HG03565 (cell line): Measurements from ENCODE around the gene PRADC1.

Experiments used
- ATAC-seq: cut with Tn5 transposase; IDR thresholded peaks from one replicate; pipeline ENCODE4 v1.9.1; 2021; ENCODE audit warnings: mild to moderate bottlenecking, moderate library complexity; ENCODE audit not compliant: unreplicated experiment

PRADC1 gene

GRCh38 chr2:73238149-73238548, 5.1 kb upstream of the PRADC1 start:
- no peak for ATAC-seq

- no peak for ATAC-seq
Observed at GRCh38 chr2:73237168-73237567, 4.1 kb upstream of the PRADC1 start.

GRCh38 chr2:73235315-73236028, 2.4 kb upstream of the PRADC1 start:
- ATAC-seq = no peak

DNA sequence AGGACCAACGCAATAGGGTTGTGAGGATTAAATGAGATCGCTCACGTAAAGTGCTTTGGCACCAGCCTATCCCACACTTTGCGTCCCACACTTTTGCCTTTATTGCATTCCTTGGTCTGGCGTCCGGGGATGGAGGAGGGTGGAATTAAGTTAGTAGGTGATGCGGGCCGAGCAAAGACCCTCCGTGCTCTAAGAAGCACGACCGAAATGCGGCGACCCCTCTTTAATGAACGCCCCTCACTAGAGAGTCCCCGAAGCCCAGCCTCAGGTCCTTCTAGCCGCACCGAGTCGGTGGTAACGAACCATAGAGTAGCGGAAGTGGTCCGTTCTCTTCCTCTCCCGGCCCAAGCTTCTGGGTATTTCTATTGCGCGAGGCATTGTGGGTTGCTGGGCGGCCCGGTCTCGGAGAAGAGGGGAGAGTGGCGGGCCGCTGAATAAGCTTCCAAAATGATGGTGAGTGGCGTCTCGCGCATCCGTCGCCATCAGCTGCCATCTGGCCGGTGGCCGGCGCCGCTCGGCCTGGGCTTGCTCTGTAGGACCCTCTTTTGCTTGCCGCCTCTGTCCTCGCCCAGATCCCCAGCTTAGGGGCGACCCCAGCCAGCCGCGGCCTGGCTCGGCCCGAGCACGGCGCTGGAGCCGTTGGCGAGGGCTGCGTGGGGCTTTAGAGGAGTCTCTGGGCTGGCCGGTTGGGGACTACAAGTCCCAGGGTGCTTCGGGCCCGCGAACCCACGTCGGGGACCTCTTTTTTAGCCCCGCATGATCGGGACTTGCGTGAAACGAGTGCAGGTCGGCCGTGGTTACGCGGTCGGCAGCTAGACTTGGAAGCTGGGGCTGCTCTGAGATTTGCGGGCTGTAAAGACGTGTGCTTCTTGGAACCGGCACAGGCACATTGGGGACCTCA, 1.1 kb upstream of the PRADC1 start, which contains the start of gene CCT7:
TSS of gene CCT7 (plus strand) at position 377 of the 901 bp plus-strand sequence. CDS start at position 448, 71 bp downstream.
- peak; percentile 44 for ATAC-seq

- ATAC-seq = peak; percentile 1
Observed at GRCh38 chr2:73232403-73233153, 461 bp downstream of the PRADC1 start.

DNA sequence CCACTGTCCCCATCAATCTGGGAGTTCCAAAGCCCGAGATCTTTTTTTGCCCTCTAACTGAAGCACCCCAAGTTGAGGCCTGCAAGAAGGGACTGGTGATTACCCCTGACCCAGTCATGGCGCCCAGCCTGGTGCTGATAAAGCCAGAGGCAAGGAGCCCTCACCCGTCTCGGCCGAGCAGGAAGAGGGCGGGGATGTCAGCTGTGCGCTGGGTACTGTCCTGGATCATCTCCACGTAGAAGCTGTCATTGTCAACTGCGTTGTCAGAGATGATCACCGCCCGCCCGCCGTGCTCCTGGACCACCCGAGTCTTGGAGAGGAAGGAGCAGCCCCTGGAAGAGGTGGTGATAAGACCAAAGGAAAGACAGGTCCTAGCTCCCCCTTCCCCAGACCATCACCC, 4.4 kb downstream of the PRADC1 start:
- ATAC-seq = no peak

- no peak for ATAC-seq
Observed at GRCh38 chr2:73227086-73227485, 6.0 kb downstream of the PRADC1 start.

DNA sequence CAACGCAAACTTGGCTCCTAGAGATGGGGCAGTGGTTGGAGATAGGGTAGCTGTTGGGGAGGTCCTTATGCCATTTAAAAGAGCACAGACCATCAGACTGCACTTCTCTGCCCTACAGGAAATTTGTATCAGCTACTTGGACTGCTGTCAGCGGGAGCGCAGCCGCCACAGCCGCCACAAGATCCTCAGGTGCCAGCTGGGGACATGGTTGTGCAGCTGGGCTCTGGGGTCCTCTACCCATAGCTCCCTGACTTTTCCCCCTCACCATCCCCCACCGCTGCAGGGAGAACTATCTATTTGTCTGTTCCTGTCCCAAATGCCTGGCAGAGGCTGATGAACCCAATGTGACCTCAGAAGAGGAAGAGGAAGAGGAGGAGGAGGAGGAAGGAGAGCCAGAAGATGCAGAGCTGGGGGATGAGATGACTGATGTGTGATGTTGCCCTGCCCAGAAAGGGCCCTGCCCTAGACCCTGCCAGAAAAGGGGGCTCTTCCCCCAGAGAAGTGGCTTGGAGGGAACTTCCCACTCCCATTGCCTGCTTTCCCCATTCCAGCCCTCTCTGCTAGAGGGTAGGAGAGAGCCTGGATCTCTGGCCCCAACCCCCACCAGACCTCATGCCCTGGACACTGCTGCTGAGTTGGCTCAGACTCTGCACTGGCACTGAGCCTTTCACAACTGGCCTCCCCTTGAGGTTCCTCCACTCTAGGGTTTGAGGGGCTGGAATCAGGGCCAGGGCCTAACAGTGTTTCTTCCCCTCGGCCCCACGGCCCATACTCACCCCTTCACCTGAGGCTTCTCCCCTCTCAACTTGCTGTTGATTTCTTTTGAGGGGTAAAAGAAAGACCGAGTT, 7.3 kb downstream of the PRADC1 start:
- ATAC-seq = no peak

DNA sequence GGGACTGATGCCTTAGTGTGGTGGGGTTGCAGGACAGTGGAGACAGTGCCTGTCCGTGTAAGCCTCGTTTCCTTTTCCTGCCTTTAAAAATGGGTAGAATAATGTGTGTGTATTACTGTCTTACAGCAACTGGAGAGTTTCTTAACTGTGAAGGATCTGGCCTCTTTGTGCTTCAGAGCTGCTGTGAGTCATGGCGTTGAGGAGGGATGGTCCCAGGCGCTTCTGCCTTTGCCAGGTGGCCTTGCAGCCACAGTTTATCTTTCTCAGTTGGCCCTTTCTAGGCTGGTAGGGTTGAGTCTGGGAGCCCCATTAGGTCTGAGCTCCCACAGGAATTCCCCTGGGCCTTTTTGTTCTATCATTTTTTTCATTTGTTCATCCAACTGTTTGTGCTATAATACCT, 9.2 kb downstream of the PRADC1 start:
- no peak for ATAC-seq

GRCh38 chr2:73218298-73218697, 14.7 kb downstream of the PRADC1 start:
- ATAC-seq = no peak

DNA sequence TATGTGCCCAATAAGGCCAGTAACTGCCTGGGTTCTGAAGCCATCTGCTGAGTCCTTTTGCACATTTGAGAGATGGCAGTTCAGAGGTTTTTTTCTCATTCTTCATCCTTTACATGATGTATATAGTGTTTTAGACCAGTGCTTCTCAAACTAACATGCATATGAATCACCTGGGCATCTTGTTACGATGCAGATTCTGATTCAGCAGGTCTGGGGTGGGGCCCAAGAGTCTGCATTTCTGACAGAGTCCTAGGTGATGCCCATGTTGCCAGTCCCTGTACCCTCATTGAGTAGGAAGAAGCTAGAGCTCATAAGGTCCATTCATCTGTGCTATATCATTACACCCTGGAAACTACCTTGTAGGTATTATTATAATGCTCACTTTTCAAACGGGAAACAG, 15.2 kb downstream of the PRADC1 start:
- no peak for ATAC-seq

- ATAC-seq = no peak
Observed at GRCh38 chr2:73217160-73217559, 15.9 kb downstream of the PRADC1 start.

- no peak for ATAC-seq
Observed at GRCh38 chr2:73215254-73215653, 17.8 kb downstream of the PRADC1 start.

GRCh38 chr2:73214120-73215035, 18.7 kb downstream of the PRADC1 start, which contains the start of gene SMYD5:
SMYD5 (plus strand) TSS chr2:73214245; CDS start chr2:73214267, 22 bp downstream.
- peak; percentile 83 for ATAC-seq

DNA sequence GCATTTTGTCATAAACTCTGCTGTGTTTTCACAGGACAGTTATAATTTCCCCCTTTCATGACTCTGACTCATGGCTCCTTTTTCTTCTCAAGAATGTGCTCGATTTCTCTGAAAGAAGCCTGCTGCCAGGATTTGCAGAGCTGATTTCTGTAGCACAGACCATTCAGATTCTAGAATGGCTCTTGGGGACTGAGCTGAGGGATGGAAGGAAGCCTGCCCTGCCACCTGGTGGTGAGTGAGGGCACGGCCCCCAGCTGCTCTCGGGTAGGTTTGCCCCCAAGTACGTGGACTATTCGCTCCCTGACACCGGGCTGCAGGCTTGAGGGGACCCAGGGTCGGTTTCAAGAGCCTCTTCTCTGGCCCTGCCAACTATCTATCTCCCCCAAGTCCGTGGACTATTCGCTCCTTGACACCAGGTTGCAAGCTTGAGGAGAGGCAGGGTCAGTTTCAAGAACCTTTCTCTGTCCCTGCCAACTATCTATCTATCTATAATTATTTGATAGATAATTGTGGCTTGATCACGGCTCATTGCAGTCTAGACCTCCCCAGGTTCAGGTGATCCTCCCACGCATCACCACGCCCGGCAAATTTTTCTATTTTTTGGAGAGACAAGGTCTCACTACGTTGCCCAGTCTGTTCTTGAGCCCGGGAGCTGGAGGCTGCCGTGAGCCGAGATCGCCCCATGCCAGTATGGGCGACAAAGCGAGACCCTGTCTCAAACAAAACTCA, 20.4 kb downstream of the PRADC1 start:
- ATAC-seq = peak; percentile 63

DNA sequence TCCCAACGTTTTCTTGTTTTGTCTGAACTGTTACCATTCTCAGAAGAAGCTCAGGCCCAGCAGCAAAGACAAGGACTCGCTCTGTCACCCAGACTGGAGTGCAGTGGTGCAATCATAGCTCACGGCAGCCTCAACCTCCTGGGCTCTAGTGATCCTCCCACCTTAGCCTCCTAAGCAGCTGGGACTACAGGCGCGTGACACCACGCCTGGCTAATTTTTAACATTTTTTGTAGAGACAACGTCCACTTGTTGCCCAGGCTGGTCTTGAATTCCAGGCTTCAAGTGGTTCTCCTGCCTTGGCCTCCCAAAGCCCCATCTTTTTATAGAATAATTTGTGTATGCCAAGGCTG, 21.0 kb downstream of the PRADC1 start:
- ATAC-seq = no peak

DNA sequence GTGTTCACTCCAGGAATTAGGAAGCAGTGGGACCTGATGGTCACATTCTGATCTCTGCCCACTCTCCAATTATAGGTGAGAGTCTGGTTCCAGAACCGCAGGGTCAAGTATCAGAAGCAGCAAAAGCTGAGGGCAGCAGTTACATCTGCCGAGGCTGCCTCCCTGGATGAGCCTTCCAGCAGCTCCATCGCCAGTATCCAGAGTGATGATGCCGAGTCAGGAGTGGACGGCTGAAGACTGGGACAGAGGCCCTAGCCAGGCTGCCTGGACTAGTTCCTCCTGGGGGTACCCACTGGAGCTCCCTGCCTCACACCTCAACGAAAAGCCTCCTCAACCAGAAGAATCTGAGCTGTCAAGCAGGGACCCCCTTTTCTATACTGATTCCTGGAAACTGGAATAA, 22.3 kb downstream of the PRADC1 start:
- ATAC-seq = no peak

- no peak for ATAC-seq
Observed at GRCh38 chr2:73210019-73210418, 23.0 kb downstream of the PRADC1 start.

GRCh38 chr2:73208258-73208657, 24.8 kb downstream of the PRADC1 start:
- ATAC-seq = no peak
